A549 (cell line): ENCODE data around the gene UNKL. TPM values are rescaled to one million over a fixed set of nuclear protein-coding genes. Genes with fewer than 3 reads are reported as not detected.

Experiments used
- ATAC-seq, 2 experiments: fragments of 200-7000 bp in 1 of 2; fragments of >200 bp in 1 of 2; cut with Nextera tagmentation in 1 of 2; cut with Tn5 transposase in 1 of 2; 3 replicates each; pipeline versions ENCODE4 v1.8.0 to v1.9.1; 2018 to 2020; ENCODE audit warnings: mild to moderate bottlenecking in 1 of 2, moderate library complexity in 1 of 2
- CTCF ChIA-PET: fragments of 300-600 bp; sonication (Branson Sonifier 250); formaldehyde crosslinking; extraction: SDS; loops from one replicate; lab custom pipeline; 2021; ENCODE audit warnings: antibody characterized with exemption, inconsistent platforms; lab: Yijun Ruan, JAX
- POLR2A ChIA-PET: fragments of 350-600 bp; formaldehyde crosslinking; extraction: SDS; loops from one replicate; lab custom pipeline; 2021; ENCODE audit warnings: antibody characterized with exemption, inconsistent platforms; lab: Yijun Ruan, JAX
- DNase-seq, 2 experiments: peaks; one replicate each; pipeline versions ENCODE4 v3.0.0 to v3.0.0-alpha.2; 2011 to 2016; ENCODE audit warnings: low read depth in 1 of 2, low spot score in 1 of 2
- FAIRE-seq: peaks from 2 replicates; lab custom pipeline; 2011; peaks lifted over from hg19 to GRCh38; lab: Jason Lieb, UNC
- H3K27ac ChIP-seq, 2 experiments: fragments of >200 bp; sonication (Bioruptor Twin); formaldehyde crosslinking; 3 replicates each; pipeline ENCODE4 v1.5.1; 2016 to 2017
- H3K4me1 ChIP-seq: fragments of >200 bp; sonication (Bioruptor Twin); formaldehyde crosslinking; 3 replicates; pipeline ENCODE4 v1.6.1; 2016
- H3K4me2 ChIP-seq: fragments of >200 bp; sonication (Bioruptor Twin); formaldehyde crosslinking; 3 replicates; pipeline ENCODE4 v1.6.1; 2016
- H3K4me3 ChIP-seq: fragments of >200 bp; sonication (Bioruptor Twin); formaldehyde crosslinking; 3 replicates; pipeline ENCODE4 v1.5.1; 2016
- H3K9me3 ChIP-seq: fragments of >200 bp; sonication (Bioruptor Twin); formaldehyde crosslinking; 3 replicates; pipeline ENCODE4 v1.6.1; 2016
- BHLHE40 ChIP-seq: IDR thresholded peaks from 2 replicates; pipeline ENCODE4 v1.6.1; 2012; ENCODE audit warnings: low read depth, low read length, inconsistent platforms
- CBX2 ChIP-seq: fragments of 200-600 bp; sonication (generic); IDR thresholded peaks from 2 replicates; pipeline ENCODE4 v1.6.1; 2016; ENCODE audit warnings: low read depth, mild to moderate bottlenecking, borderline replicate concordance
- ESRRA ChIP-seq: fragments of 150-350 bp; IDR thresholded peaks from 2 replicates; pipeline ENCODE4 v1.6.1; 2014; ENCODE audit warnings: mild to moderate bottlenecking, low read length, borderline replicate concordance
- FOSB ChIP-seq: fragments of 250-450 bp; sonication (Bioruptor Pico); IDR thresholded peaks from 2 replicates; pipeline ENCODE4 v1.5.0; 2020; ENCODE audit warnings: mild to moderate bottlenecking, moderate library complexity
- FOSL2 ChIP-seq, 2 experiments: fragments of 450-650 bp in 1 of 2; fragments of >200 bp in 1 of 2; sonication (Bioruptor Twin) in 1 of 2; formaldehyde crosslinking; IDR thresholded peaks; 2 replicates each; pipeline versions ENCODE4 v1.5.0 to v1.6.1; 2016 to 2020; ENCODE audit warnings: mild to moderate bottlenecking in 1 of 2, moderate library complexity in 1 of 2
- HDAC2 ChIP-seq: fragments of 200-600 bp; sonication (generic); IDR thresholded peaks from 2 replicates; pipeline ENCODE4 v1.6.1; 2016
- HES2 ChIP-seq: fragments of >200 bp; sonication (Bioruptor Twin); formaldehyde crosslinking; IDR thresholded peaks from 2 replicates; pipeline ENCODE4 v1.6.1; 2016
- HEYL ChIP-seq: fragments of 250-450 bp; sonication (Bioruptor Pico); IDR thresholded peaks from 2 replicates; pipeline ENCODE4 v1.8.0; 2021; ENCODE audit warnings: mild to moderate bottlenecking, moderate library complexity
- HMGXB4 ChIP-seq: fragments of 250-450 bp; sonication (Bioruptor Pico); IDR thresholded peaks from 2 replicates; pipeline ENCODE4 v1.5.0; 2021; ENCODE audit warnings: mild to moderate bottlenecking, moderate library complexity, borderline replicate concordance
- HOXB13 ChIP-seq: fragments of 250-450 bp; sonication (Bioruptor Pico); IDR thresholded peaks from 2 replicates; pipeline ENCODE4 v1.5.0; 2020; ENCODE audit warnings: low read depth, mild to moderate bottlenecking, moderate library complexity
- JUN ChIP-seq, 2 experiments: fragments of >200 bp; sonication (Bioruptor Twin); formaldehyde crosslinking; IDR thresholded peaks; 2 replicates in 1 of 2; 3 replicates in 1 of 2; pipeline ENCODE4 v1.6.1; 2016 to 2017
- MAFK ChIP-seq: fragments of 450-650 bp; IDR thresholded peaks from 2 replicates; pipeline ENCODE4 v1.6.1; 2014; ENCODE audit not compliant: partially characterized antibody
- MAX ChIP-seq: IDR thresholded peaks from 2 replicates; pipeline ENCODE4 v1.6.1; 2012
- MYC ChIP-seq: IDR thresholded peaks from 2 replicates; pipeline ENCODE4 v1.6.1; 2012; ENCODE audit warnings: mild to moderate bottlenecking, inconsistent platforms, low read length, improper control_type of control experiment, borderline replicate concordance
- NR3C1 ChIP-seq: fragments of >200 bp; sonication (Bioruptor Twin); formaldehyde crosslinking; IDR thresholded peaks from 3 replicates; pipeline ENCODE4 v1.6.1; 2017
- REST ChIP-seq: fragments of 200-600 bp; sonication (generic); IDR thresholded peaks from 2 replicates; pipeline ENCODE4 v1.6.1; 2016; ENCODE audit warnings: antibody characterized with exemption, mild to moderate bottlenecking, moderate library complexity
- RFX5 ChIP-seq: fragments of 450-650 bp; IDR thresholded peaks from 2 replicates; pipeline ENCODE4 v1.7.1; 2014; ENCODE audit warnings: antibody characterized with exemption, mild to moderate bottlenecking, moderate library complexity
- SREBF2 ChIP-seq: fragments of 450-650 bp; IDR thresholded peaks from 2 replicates; pipeline ENCODE4 v1.6.1; 2014; ENCODE audit warnings: mild to moderate bottlenecking, moderate library complexity
- TFCP2L1 ChIP-seq: fragments of 250-450 bp; sonication (Bioruptor Pico); IDR thresholded peaks from 2 replicates; pipeline ENCODE4 v1.5.0; 2021; ENCODE audit warnings: mild to moderate bottlenecking
- ZC3H11A ChIP-seq: fragments of 450-650 bp; IDR thresholded peaks from 2 replicates; pipeline ENCODE4 v1.6.1; 2014; ENCODE audit warnings: antibody characterized with exemption, mild to moderate bottlenecking
- ZFP36 ChIP-seq: fragments of 450-650 bp; IDR thresholded peaks from 2 replicates; pipeline ENCODE4 v1.6.1; 2014; ENCODE audit warnings: borderline replicate concordance; ENCODE audit not compliant: partially characterized antibody
- ZNF302 ChIP-seq: fragments of 250-450 bp; sonication (Bioruptor Pico); IDR thresholded peaks from 2 replicates; pipeline ENCODE4 v1.9.0; 2021; ENCODE audit warnings: inconsistent platforms, mild to moderate bottlenecking, moderate library complexity
- WGBS: methylation state at CpG from one replicate; pipeline ENCODE4 v1.1.6; 2017; ENCODE audit errors: missing lambda C conversion rate; 5-methylcytosine and 5-hydroxymethylcytosine counted together
- polyA plus RNA-seq, 4 experiments: library from polyadenylated mRNA; depleted of rRNA in 3 of 4; stranded (reverse); fragments of >200 nt; fragmentation: RNase III in 1 of 4; extraction: RNeasy Plus Mini Kit Qiagen cat#74134 plus additional on column Dnase treatment in 1 of 4; gene quantifications; 2 replicates in 3 of 4; 3 replicates in 1 of 4; pipeline ENCODE4 v1.2.3, GENCODE V29; 2011 to 2017

Gene UNKL
- polyA plus RNA-seq, 2 of the 4 experiments (the other 2 are of a cell fraction): 20.7 to 37.6 TPM

- H3K27ac ChIP-seq: no peak overlapping the region
- no peak overlapping the region for H3K4me3 ChIP-seq
- FAIRE-seq (no peak), ATAC-seq (no peak), DNase-seq (no peak)
- H3K4me1 ChIP-seq: peaks cover 5% of the 10 kb centered on the region; the same call in 2 of the 3 replicates
- CTCF ChIA-PET: no interaction called here
- POLR2A ChIA-PET: no interaction called here
- H3K4me2 ChIP-seq: no peak overlapping the region
- 70% methylated on average over 9 of the region's 22 CpGs for WGBS
- no peaks in the 10 kb centered on the region for H3K9me3 ChIP-seq
- no peak for TF ChIP-seq CBX2
- no peak for TF ChIP-seq HMGXB4 (CRISPR knock-in tag)
- TF ChIP-seq REST: no peak
- no peak for TF ChIP-seq RFX5
- no peak for TF ChIP-seq MAX
- TF ChIP-seq HEYL: no peak
- TF ChIP-seq HOXB13 (CRISPR knock-in tag): no peak
- TF ChIP-seq HDAC2: no peak
- TF ChIP-seq JUN (IDR thresholded peaks at IDR 0.05): no peak
- no peak for TF ChIP-seq ZC3H11A
- no peak for TF ChIP-seq MAFK
- no peak for TF ChIP-seq FOSB
- no peak for TF ChIP-seq FOSL2 (IDR thresholded peaks at IDR 0.05)
- TF ChIP-seq FOSL2 (CRISPR knock-in tag; IDR thresholded peaks at IDR 0.05): no peak
- TF ChIP-seq ESRRA: no peak
- TF ChIP-seq BHLHE40: no peak
- no peak for TF ChIP-seq HES2
- no peak for TF ChIP-seq SREBF2
- TF ChIP-seq ZFP36: no peak
- TF ChIP-seq MYC: no peak
- no peak for TF ChIP-seq ZNF302 (CRISPR knock-in tag)
Measured at GRCh38 chr16:1433756-1434155, 19.3 kb upstream of the UNKL start.

- Histone ChIP-seq H3K4me2 (no peak overlapping the region), H3K4me1 (peaks cover 10% of the 10 kb centered on the region; the same call in 2 of the 3 replicates), H3K9me3 (no peaks in the 10 kb centered on the region), H3K27ac (no peak overlapping the region), H3K4me3 (no peak overlapping the region)
- DNase-seq: no peak
- WGBS: 100% methylated on average over 1 of the region's 14 CpGs
- FAIRE-seq: no peak
- ATAC-seq: no peak
- TF ChIP-seq TFCP2L1 (CRISPR knock-in tag) (no peak), NR3C1 (no peak), JUN (IDR thresholded peaks at IDR 0.05) (no peak), ESRRA (no peak)
- CTCF ChIA-PET: no interaction called here
- POLR2A ChIA-PET: interaction anchor here (1.1 kb wide), 1 partner anchor 13 kb away, joined by 3 read pairs; the partner anchor contains the start of gene UQCC4
Measured at GRCh38 chr16:1433263-1433560, 18.7 kb upstream of the UNKL start.
